ENCODE measurements around the gene NAA10. TPM values are rescaled to one million over a fixed set of nuclear protein-coding genes. Genes with fewer than 3 reads are reported as not detected.

Gene NAA10
- polyA plus RNA-seq, 1 donor from 2014 or later = 91.4 TPM

- Mint-ChIP-seq H3K4me3 (peak overlapping the region in 2 of 4 donors; percentile 49 to 68), H3K9me3 (peaks cover 0 to 2% (median 0%) of the 10 kb centered on the region in 3 donors), H3K27me3 (peaks cover 2% of the 10 kb centered on the region), H3K4me1 (peaks cover 7 to 28% (median 20%) of the 10 kb centered on the region in 3 donors), H3K27ac (peak overlapping the region in 2 of 3 donors; percentile 39 to 79), H3K36me3 (peaks cover 2% of the 10 kb centered on the region)
Measured at GRCh38 chrX:153906126-153906917, 28.5 kb downstream of the NAA10 start.

- peaks cover 5% of the 10 kb centered on the region for H3K27me3 Mint-ChIP-seq
- peaks cover 0 to 4% (median 0%) of the 10 kb centered on the region in 3 donors for H3K9me3 Mint-ChIP-seq
- peak overlapping the region in 1 of 4 donors; percentile 12 for H3K4me3 Mint-ChIP-seq
- H3K27ac Mint-ChIP-seq = peak overlapping the region in 2 of 3 donors; percentile 39 to 79
- peaks cover 10 to 33% (median 23%) of the 10 kb centered on the region in 3 donors for H3K4me1 Mint-ChIP-seq
- peaks cover 2% of the 10 kb centered on the region for H3K36me3 Mint-ChIP-seq
Measured at GRCh38 chrX:153905481-153906095, 29.2 kb downstream of the NAA10 start.

DNA sequence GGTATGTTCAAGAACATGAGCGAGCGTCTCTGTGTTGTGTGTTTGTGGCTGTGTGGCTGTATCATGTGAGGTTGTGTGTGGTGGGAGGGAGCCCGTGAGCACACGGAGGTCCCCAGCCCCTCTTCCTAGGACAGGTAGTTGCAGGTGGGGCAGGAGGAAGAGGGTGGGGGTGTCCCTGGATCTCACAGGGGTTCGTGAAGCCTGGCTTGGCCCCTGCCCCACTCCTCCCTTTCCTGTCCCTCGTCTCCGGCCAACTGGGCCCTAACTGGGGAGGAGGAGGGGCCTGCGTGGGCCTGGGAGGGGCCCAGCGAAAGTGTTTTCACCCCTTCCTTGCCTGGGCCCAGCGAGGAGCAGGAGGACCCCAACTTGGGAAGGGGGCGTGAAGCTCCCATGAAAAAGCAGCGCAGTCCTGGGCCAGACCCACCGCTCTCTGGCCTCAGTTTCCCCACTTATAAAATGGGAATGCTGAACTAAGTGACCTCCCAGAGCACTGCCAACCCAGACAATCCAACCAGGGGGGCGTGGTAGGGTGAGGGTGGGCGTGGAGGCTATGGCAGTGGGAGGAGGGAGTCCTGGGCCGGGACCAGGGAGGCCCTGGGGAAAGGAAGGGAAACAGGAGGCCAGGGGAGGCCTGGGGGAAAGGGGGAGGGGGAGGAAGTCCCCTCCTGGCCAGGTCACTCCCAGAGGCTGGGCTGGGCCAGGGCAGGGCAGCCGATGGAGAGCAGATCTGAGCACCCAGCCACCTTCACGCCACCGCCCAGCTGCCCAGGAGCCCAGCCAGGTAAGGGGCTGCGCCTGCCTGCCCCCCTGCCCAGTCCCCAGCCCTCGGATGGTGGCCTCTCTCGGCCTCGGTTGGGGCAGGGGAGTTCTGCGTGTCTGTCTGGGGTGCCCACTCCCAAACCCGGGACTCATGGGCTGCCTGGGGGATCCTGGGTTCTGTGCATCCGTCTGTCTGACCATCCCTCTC lies 30.6 kb downstream of the NAA10 start, which contains the start of gene AVPR2:
AVPR2 (plus strand) TSS at position 683 of the 967 bp plus-strand sequence. CDS start 473 bp downstream, outside the sequence.
- Mint-ChIP-seq H3K36me3 (peaks cover 2% of the 10 kb centered on the region), H3K4me1 (peaks cover 12 to 38% (median 30%) of the 10 kb centered on the region in 3 donors), H3K27ac (peak within 1 kb of the TSS; percentile 59 to 87 (median 80)), H3K9me3 (peaks cover 0 to 4% (median 0%) of the 10 kb centered on the region in 3 donors), H3K27me3 (peaks cover 5% of the 10 kb centered on the region), H3K4me3 (peak within 1 kb of the TSS; percentile 4 to 88 (median 48))

GRCh38 chrX:153903238-153903980 lies 31.4 kb downstream of the NAA10 start:
- Mint-ChIP-seq H3K36me3 (no peaks in the 10 kb centered on the region), H3K4me3 (peak overlapping the region in 3 of 4 donors; percentile 4 to 88 (median 65)), H3K4me1 (peaks cover 14 to 42% (median 33%) of the 10 kb centered on the region in 3 donors), H3K27ac (peak overlapping the region; percentile 80 to 90 (median 87)), H3K27me3 (peaks cover 5% of the 10 kb centered on the region), H3K9me3 (peaks cover 0 to 4% (median 0%) of the 10 kb centered on the region in 3 donors)

- peaks cover 5% of the 10 kb centered on the region for H3K27me3 Mint-ChIP-seq
- H3K9me3 Mint-ChIP-seq = peaks cover 0 to 4% (median 0%) of the 10 kb centered on the region in 3 donors
- peaks cover 18 to 45% (median 33%) of the 10 kb centered on the region in 3 donors for H3K4me1 Mint-ChIP-seq
- H3K36me3 Mint-ChIP-seq = no peaks in the 10 kb centered on the region
- H3K4me3 Mint-ChIP-seq = peak overlapping the region in 1 of 4 donors; percentile 76
- peak overlapping the region in 2 of 3 donors; percentile 87 to 90 for H3K27ac Mint-ChIP-seq
Measured at GRCh38 chrX:153902385-153902784, 32.5 kb downstream of the NAA10 start.

DNA sequence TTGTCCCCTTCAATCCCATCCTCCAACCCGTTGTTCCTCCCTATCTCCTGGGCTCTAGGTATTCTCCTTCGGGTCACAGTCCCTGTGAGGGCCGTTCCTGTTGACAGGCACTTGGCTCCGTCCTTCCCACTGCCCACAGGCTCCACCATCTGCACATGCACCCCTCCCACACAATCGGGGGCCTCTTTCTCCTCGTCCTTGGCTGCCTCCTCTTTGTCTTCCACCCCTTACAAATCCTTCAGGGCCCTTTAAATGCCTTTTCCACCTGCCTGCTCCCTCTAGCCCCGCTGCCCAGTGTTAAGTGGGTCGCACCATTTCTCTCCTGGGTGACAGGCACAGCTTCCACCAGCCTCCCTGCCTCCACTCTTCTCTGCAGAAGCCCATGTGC lies 33.1 kb downstream of the NAA10 start:
- Mint-ChIP-seq H3K27ac (peak overlapping the region; percentile 84 to 90 (median 87)), H3K27me3 (peaks cover 5% of the 10 kb centered on the region), H3K4me3 (peak overlapping the region in 2 of 4 donors; percentile 57 to 85), H3K4me1 (peaks cover 18 to 45% (median 33%) of the 10 kb centered on the region in 3 donors), H3K36me3 (peaks cover under 1% of the 10 kb centered on the region), H3K9me3 (peaks cover 0 to 4% (median 0%) of the 10 kb centered on the region in 3 donors)

GRCh38 chrX:153900831-153901752 lies 33.7 kb downstream of the NAA10 start:
- H3K27me3 Mint-ChIP-seq = peaks cover 5% of the 10 kb centered on the region
- H3K9me3 Mint-ChIP-seq = peaks cover 0 to 4% (median 0%) of the 10 kb centered on the region in 3 donors
- peak overlapping the region; percentile 78 to 94 (median 87) for H3K27ac Mint-ChIP-seq
- peak overlapping the region; percentile 21 to 90 (median 53) for H3K4me3 Mint-ChIP-seq
- H3K4me1 Mint-ChIP-seq = peaks cover 18 to 42% (median 33%) of the 10 kb centered on the region in 3 donors
- peaks cover 2% of the 10 kb centered on the region for H3K36me3 Mint-ChIP-seq

GRCh38 chrX:153897899-153898298 lies 36.9 kb downstream of the NAA10 start:
- Mint-ChIP-seq H3K4me3 (no peak overlapping the region), H3K27ac (peak overlapping the region in 1 of 3 donors; percentile 46), H3K27me3 (peaks cover 8% of the 10 kb centered on the region), H3K4me1 (peaks cover 18 to 34% (median 26%) of the 10 kb centered on the region in 3 donors), H3K9me3 (peaks cover 0 to 5% (median 2%) of the 10 kb centered on the region in 3 donors), H3K36me3 (peaks cover 2% of the 10 kb centered on the region)

DNA sequence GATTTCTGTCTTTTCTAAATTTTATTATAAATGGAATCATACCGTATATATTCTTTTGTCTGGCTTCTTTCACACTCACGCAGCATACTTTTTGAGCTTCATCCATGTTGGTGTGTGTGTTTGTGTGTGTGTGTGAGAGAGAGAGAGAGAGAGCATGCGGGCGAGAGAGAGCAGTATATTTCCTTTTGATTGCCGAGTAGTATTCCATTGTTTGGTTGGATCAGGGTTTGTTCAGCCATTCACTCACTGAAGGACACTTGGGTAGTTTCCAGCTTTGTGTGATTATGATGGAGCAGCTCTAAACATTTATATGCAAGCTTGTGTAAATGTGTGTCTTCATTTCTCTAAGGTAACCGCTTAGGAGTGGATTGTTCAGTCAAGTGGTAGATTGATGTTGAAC lies 45.7 kb downstream of the NAA10 start:
- Mint-ChIP-seq H3K36me3 (no peaks in the 10 kb centered on the region), H3K4me1 (peaks cover 12 to 19% (median 14%) of the 10 kb centered on the region in 3 donors), H3K4me3 (no peak overlapping the region), H3K9me3 (peaks cover 0 to 1% (median 0%) of the 10 kb centered on the region in 3 donors), H3K27ac (no peak overlapping the region), H3K27me3 (peaks cover 12% of the 10 kb centered on the region)

DNA sequence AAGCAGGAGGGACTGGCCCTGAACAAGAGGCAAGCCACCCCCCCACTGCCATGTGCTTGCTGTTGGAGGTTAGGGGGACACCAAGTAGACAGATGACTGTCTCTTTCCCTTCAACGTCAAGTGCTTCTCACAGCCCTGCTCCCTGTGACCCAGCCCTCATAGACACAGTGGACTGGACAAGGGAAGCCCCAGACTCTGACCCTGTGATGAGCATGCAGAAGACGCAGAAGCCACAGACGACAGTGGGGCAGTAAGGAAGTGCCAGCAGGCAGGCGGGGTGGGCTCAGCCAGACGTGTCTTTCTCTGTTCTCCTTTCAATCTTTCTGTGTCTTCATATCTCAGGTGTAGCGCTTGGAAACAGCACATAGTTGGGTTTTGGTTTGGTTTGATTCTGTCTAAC lies 46.5 kb downstream of the NAA10 start:
- Mint-ChIP-seq H3K27me3 (peaks cover 13% of the 10 kb centered on the region), H3K9me3 (peaks cover 0 to 1% (median 0%) of the 10 kb centered on the region in 3 donors), H3K27ac (peak overlapping the region in 1 of 3 donors; percentile 84), H3K4me1 (peaks cover 12 to 17% (median 14%) of the 10 kb centered on the region in 3 donors), H3K36me3 (no peaks in the 10 kb centered on the region), H3K4me3 (peak overlapping the region in 3 of 4 donors; percentile 62 to 81 (median 79))

DNA sequence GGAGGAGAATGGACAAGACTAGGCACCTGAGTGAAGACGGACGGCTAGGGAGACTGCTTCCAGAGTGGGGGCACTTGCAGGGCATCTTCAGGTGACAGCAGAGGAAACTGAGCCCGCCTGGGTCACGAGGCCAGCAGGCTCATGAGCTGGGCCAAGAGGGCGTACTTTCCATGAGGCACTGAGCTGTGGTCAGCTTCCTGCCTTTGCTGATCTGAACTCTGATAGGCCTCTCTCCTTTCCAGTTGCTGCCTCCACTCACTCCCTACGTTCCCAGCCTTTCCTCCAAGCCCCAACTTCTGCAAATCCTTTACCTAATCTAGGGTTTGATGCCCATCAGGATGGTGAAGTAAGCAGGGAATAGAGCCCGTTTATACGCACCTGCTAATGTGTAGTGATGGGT lies 47.5 kb downstream of the NAA10 start:
- Mint-ChIP-seq H3K4me1 (peaks cover 11 to 17% (median 14%) of the 10 kb centered on the region in 3 donors), H3K27ac (peak overlapping the region in 1 of 3 donors; percentile 84), H3K9me3 (no peaks in the 10 kb centered on the region), H3K27me3 (peaks cover 9% of the 10 kb centered on the region), H3K4me3 (peak overlapping the region in 2 of 4 donors; percentile 43 to 77), H3K36me3 (no peaks in the 10 kb centered on the region)

GRCh38 chrX:153886915-153887314 lies 47.9 kb downstream of the NAA10 start:
- Mint-ChIP-seq H3K36me3 (no peaks in the 10 kb centered on the region), H3K27me3 (peaks cover 11% of the 10 kb centered on the region), H3K4me3 (peak overlapping the region in 1 of 4 donors; percentile 65), H3K9me3 (no peaks in the 10 kb centered on the region), H3K4me1 (peaks cover 12 to 19% (median 14%) of the 10 kb centered on the region in 3 donors), H3K27ac (no peak overlapping the region)
